ENCODE results near the gene DGUOK.

- TF ChIP-seq POLR2A (IDR thresholded peaks at IDR 0.05; ENCODE audit: low read depth, low read length) (no peak), POLR2AphosphoS5 (IDR thresholded peaks at IDR 0.05; ENCODE audit: low read depth, low read length) (no peak), TAF1 (IDR thresholded peaks at IDR 0.05; ENCODE audit: borderline replicate concordance, low read depth, low read length) (no peak)
Measured at GRCh38 chr2:73968357-73968937, 41.8 kb downstream of the DGUOK start.

Data from GM12892 (cell line).